ENCODE data around the gene TMEM167B. TPM values are rescaled to one million over a fixed set of nuclear protein-coding genes. Genes with fewer than 3 reads are reported as not detected.
A peak's percentile ranks its signal among the peaks of the same experiment; 100 is the strongest.

The TMEM167B gene
- total RNA-seq, 1 donor from 2014 or later = 26.1 TPM

GRCh38 chr1:109075531-109076490 lies 14.8 kb upstream of the TMEM167B start, which contains the start of gene TAF13:
Gene TAF13, minus strand, starts transcription at chr1:109076003. Its CDS starts 56 bp downstream, at chr1:109075947.
- peaks cover 10% of the 10 kb centered on the region for H3K36me3 Mint-ChIP-seq (ENCODE audit: low read depth)
- DNase-seq (ENCODE audit: low read depth, low spot score) = peak; percentile 83
- H3K4me1 Mint-ChIP-seq = peaks cover 28% of the 10 kb centered on the region
- TF ChIP-seq, protein P1, sequence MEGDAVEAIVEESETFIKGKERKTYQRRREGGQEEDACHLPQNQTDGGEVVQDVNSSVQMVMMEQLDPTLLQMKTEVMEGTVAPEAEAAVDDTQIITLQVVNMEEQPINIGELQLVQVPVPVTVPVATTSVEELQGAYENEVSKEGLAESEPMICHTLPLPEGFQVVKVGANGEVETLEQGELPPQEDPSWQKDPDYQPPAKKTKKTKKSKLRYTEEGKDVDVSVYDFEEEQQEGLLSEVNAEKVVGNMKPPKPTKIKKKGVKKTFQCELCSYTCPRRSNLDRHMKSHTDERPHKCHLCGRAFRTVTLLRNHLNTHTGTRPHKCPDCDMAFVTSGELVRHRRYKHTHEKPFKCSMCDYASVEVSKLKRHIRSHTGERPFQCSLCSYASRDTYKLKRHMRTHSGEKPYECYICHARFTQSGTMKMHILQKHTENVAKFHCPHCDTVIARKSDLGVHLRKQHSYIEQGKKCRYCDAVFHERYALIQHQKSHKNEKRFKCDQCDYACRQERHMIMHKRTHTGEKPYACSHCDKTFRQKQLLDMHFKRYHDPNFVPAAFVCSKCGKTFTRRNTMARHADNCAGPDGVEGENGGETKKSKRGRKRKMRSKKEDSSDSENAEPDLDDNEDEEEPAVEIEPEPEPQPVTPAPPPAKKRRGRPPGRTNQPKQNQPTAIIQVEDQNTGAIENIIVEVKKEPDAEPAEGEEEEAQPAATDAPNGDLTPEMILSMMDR (conservative IDR thresholded peaks at IDR 0.05) = peak; percentile 43
- peaks cover 3% of the 10 kb centered on the region for H3K9me3 Mint-ChIP-seq
- no peaks in the 10 kb centered on the region for H3K27me3 Mint-ChIP-seq (ENCODE audit: low read depth)
- H3K4me3 Mint-ChIP-seq = peak within 1 kb of the TSS; percentile 95
- peak within 1 kb of the TSS; percentile 93 for H3K27ac Mint-ChIP-seq (ENCODE audit: unreplicated experiment)

- Mint-ChIP-seq H3K36me3 (ENCODE audit: low read depth) (peaks cover 8% of the 10 kb centered on the region), H3K4me3 (no peak overlapping the region), H3K27me3 (ENCODE audit: low read depth) (no peaks in the 10 kb centered on the region), H3K27ac (ENCODE audit: unreplicated experiment) (no peak overlapping the region), H3K9me3 (peaks cover 3% of the 10 kb centered on the region), H3K4me1 (peaks cover 45% of the 10 kb centered on the region)
- no peak for DNase-seq (ENCODE audit: low read depth, low spot score)
- TF ChIP-seq, protein P1 (conservative IDR thresholded peaks at IDR 0.05) = no peak
These were observed 12.2 kb upstream of the TMEM167B start for GRCh38 chr1:109078317-109078716.

DNA sequence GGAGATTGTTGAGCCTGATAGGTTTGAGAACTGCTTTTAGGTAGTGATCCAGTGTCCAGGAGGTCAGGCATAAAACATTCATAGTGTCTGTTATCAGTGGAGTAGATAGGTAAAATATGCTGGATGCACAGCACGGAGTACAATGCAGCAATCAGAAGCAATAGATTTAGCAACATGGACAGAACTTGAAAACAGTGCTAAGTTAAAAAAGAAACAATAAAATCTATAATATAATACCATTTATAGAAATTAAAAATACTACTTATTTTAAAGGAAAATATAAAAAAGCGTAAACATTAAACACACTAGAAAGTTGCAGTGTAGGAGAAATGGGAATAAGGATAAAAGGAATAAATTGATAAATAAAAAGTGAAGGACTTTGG lies 11.3 kb upstream of the TMEM167B start:
- Mint-ChIP-seq H3K27ac (ENCODE audit: unreplicated experiment) (no peak overlapping the region), H3K9me3 (peaks cover 3% of the 10 kb centered on the region), H3K4me3 (no peak overlapping the region), H3K4me1 (peaks cover 53% of the 10 kb centered on the region), H3K36me3 (ENCODE audit: low read depth) (peaks cover 8% of the 10 kb centered on the region), H3K27me3 (ENCODE audit: low read depth) (no peaks in the 10 kb centered on the region)
- TF ChIP-seq, protein P1 (conservative IDR thresholded peaks at IDR 0.05) = no peak
- no peak for DNase-seq (ENCODE audit: low read depth, low spot score)

GRCh38 chr1:109080441-109081082 lies 10.0 kb upstream of the TMEM167B start:
- TF ChIP-seq, protein P1 (conservative IDR thresholded peaks at IDR 0.05) = no peak
- Mint-ChIP-seq H3K36me3 (ENCODE audit: low read depth) (peaks cover 8% of the 10 kb centered on the region), H3K4me1 (peaks cover 54% of the 10 kb centered on the region), H3K27me3 (ENCODE audit: low read depth) (no peaks in the 10 kb centered on the region), H3K27ac (ENCODE audit: unreplicated experiment) (no peak overlapping the region), H3K9me3 (peaks cover 3% of the 10 kb centered on the region), H3K4me3 (no peak overlapping the region)
- no peak for DNase-seq (ENCODE audit: low read depth, low spot score)

GRCh38 chr1:109083501-109083900 lies 7.1 kb upstream of the TMEM167B start:
- peaks cover 47% of the 10 kb centered on the region for H3K4me1 Mint-ChIP-seq
- H3K9me3 Mint-ChIP-seq = no peaks in the 10 kb centered on the region
- H3K27ac Mint-ChIP-seq (ENCODE audit: unreplicated experiment) = peak overlapping the region; percentile 96
- TF ChIP-seq, protein P1 (conservative IDR thresholded peaks at IDR 0.05) = no peak
- no peak for DNase-seq (ENCODE audit: low read depth, low spot score)
- no peaks in the 10 kb centered on the region for H3K27me3 Mint-ChIP-seq (ENCODE audit: low read depth)
- peaks cover 2% of the 10 kb centered on the region for H3K36me3 Mint-ChIP-seq (ENCODE audit: low read depth)
- H3K4me3 Mint-ChIP-seq = peak overlapping the region; percentile 82
